K562 (cell line): ENCODE data around the gene APBA2. TPM values are rescaled to one million over a fixed set of nuclear protein-coding genes. Genes with fewer than 3 reads are reported as not detected.
A peak's percentile ranks its signal among the peaks of the same experiment; 100 is the strongest.

Source experiments
- CBFB ChIP-seq: sonication (generic); formaldehyde crosslinking; IDR thresholded peaks from 2 replicates; pipeline ENCODE4 v1.4.0; 2020; ENCODE audit warnings: mild to moderate bottlenecking, missing genetic modification reagents
- CREM ChIP-seq: IDR thresholded peaks from 2 replicates; pipeline ENCODE4 v1.6.1; 2014; ENCODE audit warnings: antibody characterized with exemption, low read depth
- HCFC1 ChIP-seq: IDR thresholded peaks from 2 replicates; pipeline ENCODE4 v1.6.1; 2012; ENCODE audit warnings: low read depth, low read length, improper control_type of control experiment
- HMG20B ChIP-seq: fragments of 250-450 bp; sonication (Bioruptor Pico); IDR thresholded peaks from 2 replicates; pipeline ENCODE4 v1.5.0; 2021; ENCODE audit warnings: mild to moderate bottlenecking
- MYC ChIP-seq, 2 experiments: fragments of 250-450 bp in 1 of 2; sonication (Bioruptor Pico) in 1 of 2; IDR thresholded peaks; 2 replicates each; pipeline versions ENCODE4 v1.5.1 to v1.6.1; 2012 to 2021; ENCODE audit warnings: low read depth in 2 of 2, borderline replicate concordance in 1 of 2, improper control_type of control experiment in 1 of 2, low read length in 1 of 2, mild to moderate bottlenecking in 1 of 2, moderate library complexity in 1 of 2
- NFYB ChIP-seq: IDR thresholded peaks from 2 replicates; pipeline ENCODE4 v1.6.1; 2011; ENCODE audit warnings: mild to moderate bottlenecking, moderate library complexity; ENCODE audit not compliant: insufficient read length; ENCODE audit errors: extremely low read depth
- PPARD ChIP-seq: fragments of 250-450 bp; sonication (Bioruptor Pico); IDR thresholded peaks from 2 replicates; pipeline ENCODE4 v1.8.0; 2022; ENCODE audit warnings: inconsistent platforms, mild to moderate bottlenecking, moderate library complexity
- TOE1 ChIP-seq, 2 experiments: fragments of 450-650 bp in 1 of 2; sonication (generic) in 1 of 2; formaldehyde crosslinking in 1 of 2; IDR thresholded peaks; 2 replicates each; pipeline versions ENCODE4 v1.7.1 to v1.8.0; 2016 to 2022; ENCODE audit warnings: borderline replicate concordance in 2 of 2, mild to moderate bottlenecking in 2 of 2, antibody characterized with exemption in 1 of 2, inconsistent platforms in 1 of 2, low read depth in 1 of 2, missing genetic modification reagents in 1 of 2, moderate library complexity in 1 of 2
- ZNF586 ChIP-seq: fragments of 450-650 bp; formaldehyde crosslinking; conservative IDR thresholded peaks from 2 replicates; pipeline ENCODE4 v1.4.0; 2020; ENCODE audit warnings: mild to moderate bottlenecking, moderate library complexity
- ZNF75A ChIP-seq: fragments of 450-650 bp; formaldehyde crosslinking; IDR thresholded peaks from 2 replicates; pipeline ENCODE4 v1.4.0; 2020; ENCODE audit warnings: mild to moderate bottlenecking
- ZNF76 ChIP-seq: fragments of 250-450 bp; sonication (Bioruptor Pico); IDR thresholded peaks from 2 replicates; pipeline ENCODE4 v1.4.0; 2020; ENCODE audit warnings: mild to moderate bottlenecking, moderate library complexity, borderline replicate concordance
- polyA plus RNA-seq, 8 experiments: library from polyadenylated mRNA; depleted of rRNA in 4 of 8; stranded (reverse) in 5 of 8; unstranded in 3 of 8; fragments of >200 nt; fragmentation: Nextera tagmentation in 2 of 8; fragmentation: Illumina TruSeq in 1 of 8; extraction: Ambion mirVana in 2 of 8; extraction: Trizol in 1 of 8; gene quantifications; 2 replicates each; pipeline versions ENCODE4 v1.2.1 to v1.2.3, GENCODE V29; 2011 to 2014; ENCODE audit warnings: inconsistent platforms in 1 of 8, missing spikeins in 1 of 8
- total RNA-seq, 7 experiments: library from RNA; depleted of rRNA in 6 of 7; stranded (reverse); fragments of >200 nt in 6 of 7; fragmentation: Illumina TruSeq in 2 of 7; extraction: Trizol in 2 of 7; gene quantifications; 2 replicates each; pipeline versions ENCODE4 v1.2.1 to v1.2.3, GENCODE V29; 2011 to 2021; ENCODE audit warnings: low replicate concordance in 1 of 7
- TF ChIP-seq, protein P1 (sequence below): fragments of 450-650 bp; IDR thresholded peaks from 2 replicates; pipeline ENCODE4 v1.6.1; 2016
- TF ChIP-seq, protein P2 (sequence below): fragments of 250-450 bp; sonication (Bioruptor Pico); IDR thresholded peaks from 2 replicates; pipeline ENCODE4 v1.4.0; 2020
- TF ChIP-seq, protein P3 (sequence below): sonication (generic); formaldehyde crosslinking; IDR thresholded peaks from 2 replicates; pipeline ENCODE4 v1.8.0; 2023; ENCODE audit warnings: missing genetic modification reagents, mild to moderate bottlenecking, borderline replicate concordance

Gene APBA2
- total and polyA plus RNA-seq, 9 of the 15 experiments (the other 6 are each of a cell fraction or from before 2014, with no cell fraction given), result 0.24 to 40.9 (median 25.2) TPM

DNA sequence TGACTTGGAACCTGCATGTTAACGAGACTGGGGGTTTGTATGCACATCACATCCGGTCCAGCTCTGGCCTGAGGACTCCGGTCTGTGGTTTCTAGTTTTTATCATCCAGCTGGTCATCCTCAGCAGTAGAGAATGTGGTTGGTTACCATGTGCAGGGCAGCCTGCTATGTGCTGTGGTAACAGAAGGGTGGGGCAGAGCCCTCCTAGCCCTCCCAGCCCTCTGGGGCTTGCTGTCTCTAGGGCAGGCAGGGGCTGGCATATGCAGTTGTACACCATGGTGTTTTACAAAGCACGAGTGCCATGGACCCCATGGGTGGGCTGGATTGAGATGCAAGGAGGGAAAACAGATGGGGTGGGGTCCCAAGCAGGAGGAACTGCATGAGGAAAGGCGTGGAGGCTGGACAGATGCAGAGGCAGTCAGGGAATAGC lies 70.2 kb downstream of the APBA2 start (continued):
- TF ChIP-seq, protein P1, sequence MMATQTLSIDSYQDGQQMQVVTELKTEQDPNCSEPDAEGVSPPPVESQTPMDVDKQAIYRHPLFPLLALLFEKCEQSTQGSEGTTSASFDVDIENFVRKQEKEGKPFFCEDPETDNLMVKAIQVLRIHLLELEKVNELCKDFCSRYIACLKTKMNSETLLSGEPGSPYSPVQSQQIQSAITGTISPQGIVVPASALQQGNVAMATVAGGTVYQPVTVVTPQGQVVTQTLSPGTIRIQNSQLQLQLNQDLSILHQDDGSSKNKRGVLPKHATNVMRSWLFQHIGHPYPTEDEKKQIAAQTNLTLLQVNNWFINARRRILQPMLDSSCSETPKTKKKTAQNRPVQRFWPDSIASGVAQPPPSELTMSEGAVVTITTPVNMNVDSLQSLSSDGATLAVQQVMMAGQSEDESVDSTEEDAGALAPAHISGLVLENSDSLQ, result no peak
- no peak for TF ChIP-seq HMG20B
- TF ChIP-seq CREM, result peak; percentile 73
- TF ChIP-seq, protein P2, sequence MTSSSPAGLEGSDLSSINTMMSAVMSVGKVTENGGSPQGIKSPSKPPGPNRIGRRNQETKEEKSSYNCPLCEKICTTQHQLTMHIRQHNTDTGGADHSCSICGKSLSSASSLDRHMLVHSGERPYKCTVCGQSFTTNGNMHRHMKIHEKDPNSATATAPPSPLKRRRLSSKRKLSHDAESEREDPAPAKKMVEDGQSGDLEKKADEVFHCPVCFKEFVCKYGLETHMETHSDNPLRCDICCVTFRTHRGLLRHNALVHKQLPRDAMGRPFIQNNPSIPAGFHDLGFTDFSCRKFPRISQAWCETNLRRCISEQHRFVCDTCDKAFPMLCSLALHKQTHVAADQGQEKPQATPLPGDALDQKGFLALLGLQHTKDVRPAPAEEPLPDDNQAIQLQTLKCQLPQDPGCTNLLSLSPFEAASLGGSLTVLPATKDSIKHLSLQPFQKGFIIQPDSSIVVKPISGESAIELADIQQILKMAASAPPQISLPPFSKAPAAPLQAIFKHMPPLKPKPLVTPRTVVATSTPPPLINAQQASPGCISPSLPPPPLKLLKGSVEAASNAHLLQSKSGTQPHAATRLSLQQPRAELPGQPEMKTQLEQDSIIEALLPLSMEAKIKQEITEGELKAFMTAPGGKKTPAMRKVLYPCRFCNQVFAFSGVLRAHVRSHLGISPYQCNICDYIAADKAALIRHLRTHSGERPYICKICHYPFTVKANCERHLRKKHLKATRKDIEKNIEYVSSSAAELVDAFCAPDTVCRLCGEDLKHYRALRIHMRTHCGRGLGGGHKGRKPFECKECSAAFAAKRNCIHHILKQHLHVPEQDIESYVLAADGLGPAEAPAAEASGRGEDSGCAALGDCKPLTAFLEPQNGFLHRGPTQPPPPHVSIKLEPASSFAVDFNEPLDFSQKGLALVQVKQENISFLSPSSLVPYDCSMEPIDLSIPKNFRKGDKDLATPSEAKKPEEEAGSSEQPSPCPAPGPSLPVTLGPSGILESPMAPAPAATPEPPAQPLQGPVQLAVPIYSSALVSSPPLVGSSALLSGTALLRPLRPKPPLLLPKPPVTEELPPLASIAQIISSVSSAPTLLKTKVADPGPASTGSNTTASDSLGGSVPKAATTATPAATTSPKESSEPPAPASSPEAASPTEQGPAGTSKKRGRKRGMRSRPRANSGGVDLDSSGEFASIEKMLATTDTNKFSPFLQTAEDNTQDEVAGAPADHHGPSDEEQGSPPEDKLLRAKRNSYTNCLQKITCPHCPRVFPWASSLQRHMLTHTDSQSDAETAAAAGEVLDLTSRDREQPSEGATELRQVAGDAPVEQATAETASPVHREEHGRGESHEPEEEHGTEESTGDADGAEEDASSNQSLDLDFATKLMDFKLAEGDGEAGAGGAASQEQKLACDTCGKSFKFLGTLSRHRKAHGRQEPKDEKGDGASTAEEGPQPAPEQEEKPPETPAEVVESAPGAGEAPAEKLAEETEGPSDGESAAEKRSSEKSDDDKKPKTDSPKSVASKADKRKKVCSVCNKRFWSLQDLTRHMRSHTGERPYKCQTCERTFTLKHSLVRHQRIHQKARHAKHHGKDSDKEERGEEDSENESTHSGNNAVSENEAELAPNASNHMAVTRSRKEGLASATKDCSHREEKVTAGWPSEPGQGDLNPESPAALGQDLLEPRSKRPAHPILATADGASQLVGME (CRISPR knock-in tag), result no peak
- TF ChIP-seq, protein P3, sequence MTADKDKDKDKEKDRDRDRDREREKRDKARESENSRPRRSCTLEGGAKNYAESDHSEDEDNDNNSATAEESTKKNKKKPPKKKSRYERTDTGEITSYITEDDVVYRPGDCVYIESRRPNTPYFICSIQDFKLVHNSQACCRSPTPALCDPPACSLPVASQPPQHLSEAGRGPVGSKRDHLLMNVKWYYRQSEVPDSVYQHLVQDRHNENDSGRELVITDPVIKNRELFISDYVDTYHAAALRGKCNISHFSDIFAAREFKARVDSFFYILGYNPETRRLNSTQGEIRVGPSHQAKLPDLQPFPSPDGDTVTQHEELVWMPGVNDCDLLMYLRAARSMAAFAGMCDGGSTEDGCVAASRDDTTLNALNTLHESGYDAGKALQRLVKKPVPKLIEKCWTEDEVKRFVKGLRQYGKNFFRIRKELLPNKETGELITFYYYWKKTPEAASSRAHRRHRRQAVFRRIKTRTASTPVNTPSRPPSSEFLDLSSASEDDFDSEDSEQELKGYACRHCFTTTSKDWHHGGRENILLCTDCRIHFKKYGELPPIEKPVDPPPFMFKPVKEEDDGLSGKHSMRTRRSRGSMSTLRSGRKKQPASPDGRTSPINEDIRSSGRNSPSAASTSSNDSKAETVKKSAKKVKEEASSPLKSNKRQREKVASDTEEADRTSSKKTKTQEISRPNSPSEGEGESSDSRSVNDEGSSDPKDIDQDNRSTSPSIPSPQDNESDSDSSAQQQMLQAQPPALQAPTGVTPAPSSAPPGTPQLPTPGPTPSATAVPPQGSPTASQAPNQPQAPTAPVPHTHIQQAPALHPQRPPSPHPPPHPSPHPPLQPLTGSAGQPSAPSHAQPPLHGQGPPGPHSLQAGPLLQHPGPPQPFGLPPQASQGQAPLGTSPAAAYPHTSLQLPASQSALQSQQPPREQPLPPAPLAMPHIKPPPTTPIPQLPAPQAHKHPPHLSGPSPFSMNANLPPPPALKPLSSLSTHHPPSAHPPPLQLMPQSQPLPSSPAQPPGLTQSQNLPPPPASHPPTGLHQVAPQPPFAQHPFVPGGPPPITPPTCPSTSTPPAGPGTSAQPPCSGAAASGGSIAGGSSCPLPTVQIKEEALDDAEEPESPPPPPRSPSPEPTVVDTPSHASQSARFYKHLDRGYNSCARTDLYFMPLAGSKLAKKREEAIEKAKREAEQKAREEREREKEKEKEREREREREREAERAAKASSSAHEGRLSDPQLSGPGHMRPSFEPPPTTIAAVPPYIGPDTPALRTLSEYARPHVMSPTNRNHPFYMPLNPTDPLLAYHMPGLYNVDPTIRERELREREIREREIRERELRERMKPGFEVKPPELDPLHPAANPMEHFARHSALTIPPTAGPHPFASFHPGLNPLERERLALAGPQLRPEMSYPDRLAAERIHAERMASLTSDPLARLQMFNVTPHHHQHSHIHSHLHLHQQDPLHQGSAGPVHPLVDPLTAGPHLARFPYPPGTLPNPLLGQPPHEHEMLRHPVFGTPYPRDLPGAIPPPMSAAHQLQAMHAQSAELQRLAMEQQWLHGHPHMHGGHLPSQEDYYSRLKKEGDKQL, result no peak
- no peak for TF ChIP-seq TOE1 (IDR thresholded peaks at IDR 0.05; ENCODE audit: borderline replicate concordance)
- TF ChIP-seq TOE1 (CRISPR knock-in tag; IDR thresholded peaks at IDR 0.05; ENCODE audit: borderline replicate concordance, low read depth), result no peak
- TF ChIP-seq NFYB, result no peak
- TF ChIP-seq PPARD (CRISPR knock-in tag), result no peak
- TF ChIP-seq MYC (IDR thresholded peaks at IDR 0.05; ENCODE audit: low read depth, low read length), result peak; percentile 51; the same call in 1 of the 2 replicates
- no peak for TF ChIP-seq MYC (CRISPR knock-in tag; IDR thresholded peaks at IDR 0.05; ENCODE audit: borderline replicate concordance, low read depth)
- TF ChIP-seq ZNF586 (CRISPR knock-in tag), result no peak
- TF ChIP-seq HCFC1, result no peak
- TF ChIP-seq ZNF75A (CRISPR knock-in tag), result no peak
- peak; percentile 73; the same call in 1 of the 2 replicates for TF ChIP-seq CBFB (CRISPR knock-in tag)
- TF ChIP-seq ZNF76, result no peak
